HG03378 (cell line): ENCODE data around the gene ARHGAP25.

Experiments used
- ATAC-seq: cut with Tn5 transposase; IDR thresholded peaks from one replicate; pipeline ENCODE4 v1.9.1; 2021; ENCODE audit warnings: mild to moderate bottlenecking, moderate library complexity; ENCODE audit not compliant: unreplicated experiment

The ARHGAP25 gene

GRCh38 chr2:68764806-68765311 lies 30.2 kb downstream of the ARHGAP25 start:
- no peak for ATAC-seq

- ATAC-seq: peak; percentile 4
These were observed 31.2 kb downstream of the ARHGAP25 start for GRCh38 chr2:68765739-68766375.

GRCh38 chr2:68766376-68766845 lies 31.8 kb downstream of the ARHGAP25 start:
- ATAC-seq: peak; percentile 37

- no peak for ATAC-seq
These were observed 32.7 kb downstream of the ARHGAP25 start for GRCh38 chr2:68767031-68767961.

GRCh38 chr2:68767996-68768395 lies 33.4 kb downstream of the ARHGAP25 start:
- ATAC-seq: no peak

- no peak for ATAC-seq
These were observed 33.9 kb downstream of the ARHGAP25 start for GRCh38 chr2:68768461-68768860.

- ATAC-seq: no peak
These were observed 34.3 kb downstream of the ARHGAP25 start for GRCh38 chr2:68768951-68769350.

GRCh38 chr2:68769586-68770270 lies 35.1 kb downstream of the ARHGAP25 start:
- ATAC-seq: no peak

GRCh38 chr2:68770271-68771111 lies 35.9 kb downstream of the ARHGAP25 start:
- no peak for ATAC-seq

- ATAC-seq: no peak
These were observed 36.7 kb downstream of the ARHGAP25 start for GRCh38 chr2:68771211-68771751.

- no peak for ATAC-seq
These were observed 37.5 kb downstream of the ARHGAP25 start for GRCh38 chr2:68772109-68772508.

- ATAC-seq: peak; percentile 92
These were observed 40.1 kb downstream of the ARHGAP25 start for GRCh38 chr2:68774569-68775271.

- no peak for ATAC-seq
These were observed 40.7 kb downstream of the ARHGAP25 start for GRCh38 chr2:68775272-68775842.

GRCh38 chr2:68776124-68776523 lies 41.5 kb downstream of the ARHGAP25 start:
- no peak for ATAC-seq

- ATAC-seq: no peak
These were observed 45.0 kb downstream of the ARHGAP25 start for GRCh38 chr2:68779595-68779994.

GRCh38 chr2:68784188-68784587 lies 49.6 kb downstream of the ARHGAP25 start:
- no peak for ATAC-seq

GRCh38 chr2:68784915-68785314 lies 50.3 kb downstream of the ARHGAP25 start:
- no peak for ATAC-seq

GRCh38 chr2:68787356-68787755 lies 52.7 kb downstream of the ARHGAP25 start:
- ATAC-seq: no peak

- ATAC-seq: peak; percentile 100
These were observed 55.0 kb downstream of the ARHGAP25 start for GRCh38 chr2:68789603-68790002.
